Choroid plexus epithelial cell (primary cell): Measurements from ENCODE around the gene HEG1.
"Not testable (repeated sequence)": the region's sequence is repeated elsewhere in the genome, so short reads cannot be mapped to it uniquely, and the experiment has no call there.

Experiments used
- DNase-seq: peaks from one replicate; pipeline ENCODE4 v3.0.0-alpha.2; 2010; ENCODE audit warnings: low read depth
- H3K4me3 ChIP-seq: 2 replicates; pipeline ENCODE4 v1.5.1; 2011; ENCODE audit warnings: low read depth, mild to moderate bottlenecking, control low read depth, low read length, moderate library complexity
- CTCF ChIP-seq: conservative IDR thresholded peaks from 2 replicates; pipeline ENCODE4 v1.5.1; 2011; ENCODE audit warnings: low read depth, mild to moderate bottlenecking, control low read depth, inconsistent platforms, low read length, moderate library complexity

Gene HEG1

GRCh38 chr3:125090649-125091048 is 34.9 kb upstream of the HEG1 start:
- no peak for DNase-seq
- H3K4me3 ChIP-seq, result no peak overlapping the region
- no peak for TF ChIP-seq CTCF

GRCh38 chr3:125087768-125088391 is 32.1 kb upstream of the HEG1 start:
- TF ChIP-seq CTCF, result no peak
- H3K4me3 ChIP-seq, result no peak overlapping the region
- DNase-seq, result peak; percentile 62

GRCh38 chr3:125085166-125085565 is 29.4 kb upstream of the HEG1 start:
- no peak for DNase-seq
- TF ChIP-seq CTCF, result no peak
- H3K4me3 ChIP-seq, result no peak overlapping the region

GRCh38 chr3:125083776-125084175 is 28.0 kb upstream of the HEG1 start:
- no peak for TF ChIP-seq CTCF
- DNase-seq, result peak; percentile 67
- H3K4me3 ChIP-seq, result no peak overlapping the region

- DNase-seq, result peak; percentile 69
- H3K4me3 ChIP-seq, result not testable (repeated sequence)
Observed at GRCh38 chr3:125082339-125082738, 26.5 kb upstream of the HEG1 start.

- DNase-seq, result no peak
- TF ChIP-seq CTCF, result no peak
- H3K4me3 ChIP-seq, result no peak overlapping the region
Observed at GRCh38 chr3:125080077-125080476, 24.3 kb upstream of the HEG1 start.

GRCh38 chr3:125079675-125080045 is 23.9 kb upstream of the HEG1 start:
- no peak for TF ChIP-seq CTCF
- H3K4me3 ChIP-seq, result no peak overlapping the region
- peak; percentile 46 for DNase-seq
